GM13977 (cell line): ENCODE measurements around the gene CMC2.

Experiments
- DNase-seq: peaks from one replicate; pipeline ENCODE4 v3.0.0; 2012; ENCODE audit warnings: low spot score
- CTCF ChIP-seq: IDR thresholded peaks from 2 replicates; pipeline ENCODE4 v1.5.1; 2012; ENCODE audit warnings: mild to moderate bottlenecking, control low read depth; ENCODE audit not compliant: insufficient read depth; ENCODE audit errors: extremely low read depth, missing control alignments
- in situ Hi-C: fragments of 300-500 bp; cut with MboI; formaldehyde crosslinking; loops from one replicate; pipeline ENCODE4 v1.12.0; 2022; ENCODE audit warnings: low sequenced_read_pairs, low pct_unique_long_range_greater_than_20kb, mixed read lengths, inconsistent platforms; ENCODE audit not compliant: unreplicated experiment

Gene CMC2

GRCh38 chr16:81014672-81015071 is 8.0 kb upstream of the CMC2 start:
- DNase-seq = no peak
- no peak for TF ChIP-seq CTCF
- in situ Hi-C loops = no loop called here

- in situ Hi-C loops = no loop called here
- DNase-seq = no peak
- no peak for TF ChIP-seq CTCF
Observed at GRCh38 chr16:81012974-81013373, 6.3 kb upstream of the CMC2 start.

GRCh38 chr16:81008505-81008789 is 1.8 kb upstream of the CMC2 start:
- TF ChIP-seq CTCF = no peak
- in situ Hi-C loops = no loop called here
- DNase-seq = no peak

- DNase-seq = peak; percentile 56
- no peak for TF ChIP-seq CTCF
- in situ Hi-C loops = no loop called here
Observed at GRCh38 chr16:81006211-81006812, 373 bp downstream of the CMC2 start.

- DNase-seq = no peak
- in situ Hi-C loops = no loop called here
- TF ChIP-seq CTCF = no peak
Observed at GRCh38 chr16:81005610-81006161, 999 bp downstream of the CMC2 start.

GRCh38 chr16:81004646-81005353 is 1.9 kb downstream of the CMC2 start:
- DNase-seq = peak; percentile 27
- in situ Hi-C loops = no loop called here
- TF ChIP-seq CTCF = peak; percentile 53
